ENCODE data around the gene ACYP2.

DNA sequence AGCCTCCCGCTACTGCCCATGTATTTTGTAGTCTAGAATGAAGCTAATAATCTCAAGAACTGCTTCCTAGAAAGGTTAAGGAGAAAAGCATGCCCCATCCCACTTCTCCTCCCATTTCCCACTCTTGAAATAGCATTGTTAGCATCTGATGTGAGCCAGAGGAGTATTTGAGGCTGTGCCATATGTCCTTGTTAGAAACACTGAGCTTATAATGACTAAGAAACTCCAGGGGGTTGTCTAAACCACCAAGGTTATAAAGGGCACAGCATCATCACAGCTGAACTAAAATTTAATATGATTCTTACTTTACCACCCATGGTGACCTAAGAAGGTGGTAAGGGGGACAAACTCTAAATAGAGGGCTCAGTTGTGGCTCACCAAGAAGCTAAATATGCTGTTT, 124.0 kb downstream of the ACYP2 start:
- no peak for TF ChIP-seq CTCF (IDR thresholded peaks at IDR 0.05; ENCODE audit: insufficient read depth, low read length, poor library complexity, severe bottlenecking)
- no peak for TF ChIP-seq EZH2phosphoT487 (conservative IDR thresholded peaks at IDR 0.05; ENCODE audit: low read length)
